Large intestine (tissue), 3 donors: ENCODE measurements around the gene EML1. TPM values are rescaled to one million over a fixed set of nuclear protein-coding genes. Genes with fewer than 3 reads are reported as not detected.
A peak's percentile ranks its signal among the peaks of the same experiment; 100 is the strongest.

Experiments used
- DNase-seq, 2 donors: peaks; one replicate each; pipeline versions ENCODE4 v3.0.0 to v3.0.0-alpha.2; 2013
- H3K27ac ChIP-seq: one replicate; pipeline ENCODE4 v1.5.1; 2013; ENCODE audit warnings: low read length
- H3K27me3 ChIP-seq: 2 replicates; pipeline ENCODE4 v1.6.1; 2013; ENCODE audit warnings: low read length; ENCODE audit not compliant: control insufficient read depth, insufficient read depth
- H3K36me3 ChIP-seq: 2 replicates; pipeline ENCODE4 v1.6.1; 2013; ENCODE audit warnings: low read length; ENCODE audit not compliant: control insufficient read depth, insufficient read depth
- H3K4me1 ChIP-seq: one replicate; pipeline ENCODE4 v1.6.1; 2013; ENCODE audit warnings: low read length; ENCODE audit not compliant: control insufficient read depth, insufficient read depth
- H3K4me3 ChIP-seq: one replicate; pipeline ENCODE4 v1.5.1; 2013; ENCODE audit warnings: low read length
- H3K9me3 ChIP-seq: one replicate; pipeline ENCODE4 v1.6.1; 2013; ENCODE audit warnings: mild to moderate bottlenecking, low read depth, low read length, moderate library complexity; ENCODE audit not compliant: control insufficient read depth
- WGBS: methylation state at CpG from one replicate; pipeline ENCODE4 v1.1.5; 2013; ENCODE audit warnings: low lambda C conversion rate; ENCODE audit not compliant: insufficient coverage; 5-methylcytosine and 5-hydroxymethylcytosine counted together
- polyA plus RNA-seq: library from polyadenylated mRNA; unstranded; fragments of 120-200 nt; gene quantifications from one replicate; pipeline ENCODE4 v1.2.1, GENCODE V29; 2013

The EML1 gene
- polyA plus RNA-seq, 1 donor = 22.0 TPM

GRCh38 chr14:99872786-99873440, 79.7 kb downstream of the EML1 start:
- Histone ChIP-seq H3K4me1 (no peaks in the 10 kb centered on the region), H3K9me3 (no peaks in the 10 kb centered on the region), H3K27me3 (no peaks in the 10 kb centered on the region), H3K36me3 (peaks cover 2% of the 10 kb centered on the region), H3K27ac (no peak overlapping the region), H3K4me3 (no peak overlapping the region)
- no peak for DNase-seq
- WGBS = no CpG with 5 or more reads among the region's 6 CpGs

- H3K27me3 ChIP-seq = no peaks in the 10 kb centered on the region
- 100% methylated on average over 1 of the region's 4 CpGs for WGBS
Observed at GRCh38 chr14:99873653-99874052, 80.4 kb downstream of the EML1 start.

DNA sequence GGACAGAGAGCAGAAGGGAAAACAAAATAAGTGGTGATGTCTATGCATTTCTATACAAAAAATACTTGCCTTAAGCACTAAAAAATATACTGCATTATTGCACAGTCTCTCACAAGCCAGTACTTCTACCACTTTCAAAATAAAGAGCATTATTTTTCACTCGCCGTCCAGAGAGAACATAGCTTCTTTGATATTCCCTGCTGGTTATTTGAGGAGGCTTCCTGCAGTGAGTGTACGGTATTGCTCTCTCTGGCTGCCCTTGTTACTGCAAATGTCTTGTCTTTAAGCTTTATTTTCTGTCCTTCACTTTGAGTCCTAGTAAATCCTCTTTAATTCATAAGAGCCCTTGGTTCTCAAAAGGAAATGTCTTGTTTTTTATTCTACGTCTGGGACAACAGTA, 81.1 kb downstream of the EML1 start:
- H3K4me1 ChIP-seq = no peaks in the 10 kb centered on the region
- H3K36me3 ChIP-seq = peaks cover 2% of the 10 kb centered on the region
- WGBS = 90% methylated on average over 2 of the region's 4 CpGs
- H3K9me3 ChIP-seq = no peaks in the 10 kb centered on the region
- H3K27me3 ChIP-seq = no peaks in the 10 kb centered on the region
- no peak overlapping the region for H3K27ac ChIP-seq
- no peak overlapping the region for H3K4me3 ChIP-seq
- DNase-seq = no peak

More at GRCh38 chr14:99873653-99874052, 80.4 kb downstream of the EML1 start:
- no peak overlapping the region for H3K4me3 ChIP-seq
- H3K4me1 ChIP-seq = no peaks in the 10 kb centered on the region
- DNase-seq = no peak
- H3K9me3 ChIP-seq = no peaks in the 10 kb centered on the region
- H3K27ac ChIP-seq = no peak overlapping the region
- H3K36me3 ChIP-seq = peaks cover 2% of the 10 kb centered on the region

GRCh38 chr14:99875421-99875820, 82.2 kb downstream of the EML1 start:
- no peak overlapping the region for H3K4me3 ChIP-seq
- DNase-seq = no peak
- no CpG with 5 or more reads among the region's 6 CpGs for WGBS
- H3K9me3 ChIP-seq = no peaks in the 10 kb centered on the region
- no peak overlapping the region for H3K27ac ChIP-seq
- peaks cover 10% of the 10 kb centered on the region for H3K4me1 ChIP-seq
- no peaks in the 10 kb centered on the region for H3K27me3 ChIP-seq
- no peaks in the 10 kb centered on the region for H3K36me3 ChIP-seq

- DNase-seq = no peak
- H3K9me3 ChIP-seq = no peaks in the 10 kb centered on the region
- H3K27me3 ChIP-seq = no peaks in the 10 kb centered on the region
- H3K36me3 ChIP-seq = no peaks in the 10 kb centered on the region
- H3K4me1 ChIP-seq = peaks cover 12% of the 10 kb centered on the region
- H3K27ac ChIP-seq = no peak overlapping the region
- H3K4me3 ChIP-seq = no peak overlapping the region
Observed at GRCh38 chr14:99875836-99876235, 82.6 kb downstream of the EML1 start.

DNA sequence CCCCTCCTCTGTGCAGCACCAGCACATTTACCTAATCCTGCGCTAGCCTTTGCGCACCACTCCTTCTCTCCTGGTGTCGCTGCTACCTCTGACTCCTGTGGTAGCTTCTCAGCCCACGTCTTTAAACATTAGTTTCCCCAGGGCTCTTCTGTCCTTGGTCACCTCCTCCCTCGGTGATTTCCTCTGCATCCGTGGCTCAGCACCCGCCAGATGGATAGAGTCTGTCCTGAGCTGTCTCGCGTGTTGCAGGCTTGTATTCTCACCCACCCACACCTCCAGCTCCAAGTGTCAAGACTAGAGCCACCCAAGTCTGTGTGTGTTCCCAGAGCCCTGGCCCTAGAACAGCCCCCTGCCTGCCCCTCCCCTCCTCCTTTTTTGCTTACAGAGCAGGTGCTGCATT, 83.2 kb downstream of the EML1 start:
- Histone ChIP-seq H3K27ac (no peak overlapping the region), H3K36me3 (no peaks in the 10 kb centered on the region), H3K4me1 (peaks cover 12% of the 10 kb centered on the region), H3K27me3 (no peaks in the 10 kb centered on the region), H3K4me3 (no peak overlapping the region), H3K9me3 (no peaks in the 10 kb centered on the region)
- no peak for DNase-seq
- WGBS = 86% methylated on average over 4 of the region's 9 CpGs

DNA sequence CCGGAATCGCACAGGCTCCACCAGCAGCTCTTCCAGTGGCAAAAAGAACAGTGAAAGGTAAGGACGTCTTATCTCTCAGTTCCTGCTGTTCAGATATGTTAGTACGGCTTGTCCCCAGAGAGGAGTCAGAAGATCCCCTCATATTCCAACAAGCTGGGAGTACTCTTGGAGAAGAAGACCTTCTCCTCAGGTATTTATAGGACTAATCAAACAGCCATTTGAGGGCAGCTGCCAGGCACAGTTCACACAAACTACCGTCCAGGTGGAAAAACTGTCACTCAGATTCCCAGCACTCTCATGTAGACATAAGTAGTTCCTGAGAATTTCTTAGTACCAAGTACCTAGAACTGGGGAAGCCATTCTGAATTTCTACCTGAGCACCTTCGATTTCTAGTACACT, 85.3 kb downstream of the EML1 start:
- Histone ChIP-seq H3K27me3 (no peaks in the 10 kb centered on the region), H3K36me3 (no peaks in the 10 kb centered on the region), H3K9me3 (no peaks in the 10 kb centered on the region), H3K27ac (no peak overlapping the region), H3K4me3 (no peak overlapping the region), H3K4me1 (peaks cover 12% of the 10 kb centered on the region)
- 100% methylated on average over 1 of the region's 6 CpGs for WGBS
- no peak for DNase-seq

DNA sequence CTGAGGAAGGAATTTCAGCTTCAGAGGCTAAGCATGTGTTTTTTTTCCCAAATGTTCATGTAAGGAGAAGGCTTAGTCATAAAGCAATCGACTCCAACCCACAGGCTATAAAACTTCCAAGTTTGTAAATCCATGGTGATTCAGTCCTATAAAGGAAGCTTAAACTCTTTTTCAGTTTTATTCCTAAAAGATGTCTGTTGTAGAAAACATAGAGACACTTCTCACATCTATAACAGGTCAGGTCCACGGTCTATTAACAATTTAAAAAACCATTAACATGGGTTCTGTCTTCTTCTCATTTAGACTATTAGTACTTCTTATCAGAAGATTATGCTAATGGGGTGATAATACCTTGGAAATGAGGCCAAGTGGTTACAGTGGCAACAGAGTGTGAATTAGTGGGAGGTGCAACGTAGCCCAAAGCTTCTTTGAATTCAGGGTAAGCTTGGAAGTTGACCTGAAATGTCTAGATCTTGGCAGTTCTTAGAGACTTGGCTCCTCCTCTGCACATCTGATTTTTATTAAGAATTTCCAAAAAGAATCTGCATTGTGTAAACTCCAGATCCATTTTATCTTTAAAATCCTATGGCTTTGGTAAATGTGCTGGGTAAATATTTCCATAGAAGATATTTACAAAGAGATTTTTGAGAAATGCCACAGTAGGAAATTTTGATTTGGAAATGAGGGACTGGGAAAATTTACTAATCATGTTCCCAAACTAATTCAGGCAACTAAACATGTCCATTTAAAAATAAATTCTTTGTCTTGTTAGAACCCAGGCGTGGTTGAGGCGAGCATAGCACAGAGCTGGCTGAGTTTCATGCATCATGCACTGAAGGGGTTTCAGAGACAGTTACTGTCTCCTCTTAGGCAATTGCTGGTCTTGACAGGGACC, 86.4 kb downstream of the EML1 start:
- WGBS = 0% methylated on average over 1 of the region's 5 CpGs
- no peaks in the 10 kb centered on the region for H3K9me3 ChIP-seq
- peaks cover 4% of the 10 kb centered on the region for H3K36me3 ChIP-seq
- H3K4me1 ChIP-seq = peaks cover 12% of the 10 kb centered on the region
- peak overlapping the region; percentile 6 for H3K27ac ChIP-seq
- no peak overlapping the region for H3K4me3 ChIP-seq
- no peaks in the 10 kb centered on the region for H3K27me3 ChIP-seq
- DNase-seq = peak; percentile 19 to 54

- Histone ChIP-seq H3K27ac (no peak overlapping the region), H3K4me3 (no peak overlapping the region), H3K27me3 (no peaks in the 10 kb centered on the region), H3K9me3 (no peaks in the 10 kb centered on the region), H3K4me1 (peaks cover 12% of the 10 kb centered on the region), H3K36me3 (peaks cover 4% of the 10 kb centered on the region)
- 100% methylated on average over 2 of the region's 13 CpGs for WGBS
- DNase-seq = no peak
Observed at GRCh38 chr14:99880651-99881420, 87.6 kb downstream of the EML1 start.

- no peak for DNase-seq
- Histone ChIP-seq H3K4me3 (no peak overlapping the region), H3K27ac (no peak overlapping the region), H3K9me3 (no peaks in the 10 kb centered on the region), H3K4me1 (peaks cover 12% of the 10 kb centered on the region), H3K27me3 (no peaks in the 10 kb centered on the region), H3K36me3 (peaks cover 4% of the 10 kb centered on the region)
- WGBS = 100% methylated on average over 2 of the region's 9 CpGs
Observed at GRCh38 chr14:99883866-99884650, 90.8 kb downstream of the EML1 start.
